A549 (cell line): Measurements from ENCODE around the gene RASD2. TPM values are rescaled to one million over a fixed set of nuclear protein-coding genes. Genes with fewer than 3 reads are reported as not detected.

Experiments used
- ATAC-seq, 2 experiments: fragments of 200-7000 bp in 1 of 2; fragments of >200 bp in 1 of 2; cut with Nextera tagmentation in 1 of 2; cut with Tn5 transposase in 1 of 2; 3 replicates each; pipeline versions ENCODE4 v1.8.0 to v1.9.1; 2018 to 2020; ENCODE audit warnings: mild to moderate bottlenecking in 1 of 2, moderate library complexity in 1 of 2
- CTCF ChIA-PET: fragments of 300-600 bp; sonication (Branson Sonifier 250); formaldehyde crosslinking; extraction: SDS; loops from one replicate; lab custom pipeline; 2021; ENCODE audit warnings: antibody characterized with exemption, inconsistent platforms; lab: Yijun Ruan, JAX
- POLR2A ChIA-PET: fragments of 350-600 bp; formaldehyde crosslinking; extraction: SDS; loops from one replicate; lab custom pipeline; 2021; ENCODE audit warnings: antibody characterized with exemption, inconsistent platforms; lab: Yijun Ruan, JAX
- DNase-seq, 2 experiments: peaks; one replicate each; pipeline versions ENCODE4 v3.0.0 to v3.0.0-alpha.2; 2011 to 2016; ENCODE audit warnings: low read depth in 1 of 2, low spot score in 1 of 2
- FAIRE-seq: peaks from 2 replicates; lab custom pipeline; 2011; peaks lifted over from hg19 to GRCh38; lab: Jason Lieb, UNC
- H3K27ac ChIP-seq, 2 experiments: fragments of >200 bp; sonication (Bioruptor Twin); formaldehyde crosslinking; 3 replicates each; pipeline ENCODE4 v1.5.1; 2016 to 2017
- H3K4me1 ChIP-seq: fragments of >200 bp; sonication (Bioruptor Twin); formaldehyde crosslinking; 3 replicates; pipeline ENCODE4 v1.6.1; 2016
- H3K4me2 ChIP-seq: fragments of >200 bp; sonication (Bioruptor Twin); formaldehyde crosslinking; 3 replicates; pipeline ENCODE4 v1.6.1; 2016
- H3K4me3 ChIP-seq: fragments of >200 bp; sonication (Bioruptor Twin); formaldehyde crosslinking; 3 replicates; pipeline ENCODE4 v1.5.1; 2016
- H3K9me3 ChIP-seq: fragments of >200 bp; sonication (Bioruptor Twin); formaldehyde crosslinking; 3 replicates; pipeline ENCODE4 v1.6.1; 2016
- CEBPB ChIP-seq, 2 experiments: fragments of >200 bp in 1 of 2; sonication (Bioruptor Twin) in 1 of 2; formaldehyde crosslinking in 1 of 2; IDR thresholded peaks; 2 replicates each; pipeline ENCODE4 v1.6.1; 2012 to 2016
- CHD2 ChIP-seq: fragments of 150-350 bp; IDR thresholded peaks from 2 replicates; pipeline ENCODE4 v1.6.1; 2014; ENCODE audit warnings: low read length; ENCODE audit not compliant: partially characterized antibody
- CHD4 ChIP-seq: fragments of 200-600 bp; sonication (generic); IDR thresholded peaks from 2 replicates; pipeline ENCODE4 v1.6.1; 2016; ENCODE audit warnings: antibody characterized with exemption, mild to moderate bottlenecking, borderline replicate concordance
- EHMT2 ChIP-seq: fragments of 200-600 bp; sonication (generic); IDR thresholded peaks from 2 replicates; pipeline ENCODE4 v1.6.1; 2016; ENCODE audit warnings: antibody characterized with exemption, low read depth, mild to moderate bottlenecking, moderate library complexity
- FOXS1 ChIP-seq: fragments of 250-450 bp; sonication (Bioruptor Pico); IDR thresholded peaks from 2 replicates; pipeline ENCODE4 v1.5.0; 2020; ENCODE audit warnings: mild to moderate bottlenecking, moderate library complexity
- GATA3 ChIP-seq: IDR thresholded peaks from 2 replicates; pipeline ENCODE4 v1.6.1; 2012; ENCODE audit warnings: borderline replicate concordance
- HOXA7 ChIP-seq: fragments of 250-450 bp; sonication (Bioruptor Pico); IDR thresholded peaks from 2 replicates; pipeline ENCODE4 v1.5.0; 2020; ENCODE audit warnings: mild to moderate bottlenecking, moderate library complexity
- JUNB ChIP-seq: fragments of >200 bp; sonication (Bioruptor Twin); formaldehyde crosslinking; IDR thresholded peaks from 2 replicates; pipeline ENCODE4 v1.6.1; 2016
- KDM1A ChIP-seq: fragments of 200-600 bp; sonication (generic); IDR thresholded peaks from 2 replicates; pipeline ENCODE4 v1.6.1; 2016; ENCODE audit warnings: low read depth, mild to moderate bottlenecking
- KDM5A ChIP-seq: fragments of 200-600 bp; sonication (generic); IDR thresholded peaks from 2 replicates; pipeline ENCODE4 v1.6.1; 2016; ENCODE audit warnings: antibody characterized with exemption, mild to moderate bottlenecking
- PHF8 ChIP-seq: fragments of 200-600 bp; sonication (generic); IDR thresholded peaks from 2 replicates; pipeline ENCODE4 v1.6.1; 2016; ENCODE audit warnings: low read depth, mild to moderate bottlenecking, antibody characterized with exemption, moderate library complexity, borderline replicate concordance
- POLR2A ChIP-seq: IDR thresholded peaks from 2 replicates; pipeline ENCODE4 v1.6.1; 2012; ENCODE audit warnings: mild to moderate bottlenecking, low read length
- RCOR1 ChIP-seq: fragments of 150-350 bp; IDR thresholded peaks from 2 replicates; pipeline ENCODE4 v1.6.1; 2014; ENCODE audit warnings: antibody characterized with exemption, low read length, low read depth
- RNF2 ChIP-seq: fragments of 200-600 bp; sonication (generic); IDR thresholded peaks from 2 replicates; pipeline ENCODE4 v1.6.1; 2016; ENCODE audit warnings: low read depth, mild to moderate bottlenecking, antibody characterized with exemption, moderate library complexity, borderline replicate concordance
- SREBF2 ChIP-seq: fragments of 450-650 bp; IDR thresholded peaks from 2 replicates; pipeline ENCODE4 v1.6.1; 2014; ENCODE audit warnings: mild to moderate bottlenecking, moderate library complexity
- TP53 ChIP-seq: fragments of 250-450 bp; sonication (Bioruptor Pico); IDR thresholded peaks from 2 replicates; pipeline ENCODE4 v1.5.0; 2021; ENCODE audit warnings: mild to moderate bottlenecking, moderate library complexity
- ZC3H11A ChIP-seq: fragments of 450-650 bp; IDR thresholded peaks from 2 replicates; pipeline ENCODE4 v1.6.1; 2014; ENCODE audit warnings: antibody characterized with exemption, mild to moderate bottlenecking
- WGBS: methylation state at CpG from one replicate; pipeline ENCODE4 v1.1.6; 2017; ENCODE audit errors: missing lambda C conversion rate; 5-methylcytosine and 5-hydroxymethylcytosine counted together
- polyA plus RNA-seq, 4 experiments: library from polyadenylated mRNA; depleted of rRNA in 3 of 4; stranded (reverse); fragments of >200 nt; fragmentation: RNase III in 1 of 4; extraction: RNeasy Plus Mini Kit Qiagen cat#74134 plus additional on column Dnase treatment in 1 of 4; gene quantifications; 2 replicates in 3 of 4; 3 replicates in 1 of 4; pipeline ENCODE4 v1.2.3, GENCODE V29; 2011 to 2017
- TF ChIP-seq, protein P1 (sequence below): fragments of >200 bp; sonication (Bioruptor Twin); formaldehyde crosslinking; IDR thresholded peaks from 2 replicates; pipeline ENCODE4 v1.6.1; 2016
- TF ChIP-seq, protein P2 (sequence below): fragments of 450-650 bp; IDR thresholded peaks from 2 replicates; pipeline ENCODE4 v1.6.1; 2014; ENCODE audit warnings: antibody characterized with exemption
- TF ChIP-seq, protein P3 (sequence below): fragments of >200 bp; sonication (Bioruptor Twin); formaldehyde crosslinking; IDR thresholded peaks from 3 replicates; pipeline ENCODE4 v1.5.1; 2016

Gene RASD2
- polyA plus RNA-seq, 2 of the 4 experiments (the other 2 are of a cell fraction) = 0.61 to 1.2 TPM

DNA sequence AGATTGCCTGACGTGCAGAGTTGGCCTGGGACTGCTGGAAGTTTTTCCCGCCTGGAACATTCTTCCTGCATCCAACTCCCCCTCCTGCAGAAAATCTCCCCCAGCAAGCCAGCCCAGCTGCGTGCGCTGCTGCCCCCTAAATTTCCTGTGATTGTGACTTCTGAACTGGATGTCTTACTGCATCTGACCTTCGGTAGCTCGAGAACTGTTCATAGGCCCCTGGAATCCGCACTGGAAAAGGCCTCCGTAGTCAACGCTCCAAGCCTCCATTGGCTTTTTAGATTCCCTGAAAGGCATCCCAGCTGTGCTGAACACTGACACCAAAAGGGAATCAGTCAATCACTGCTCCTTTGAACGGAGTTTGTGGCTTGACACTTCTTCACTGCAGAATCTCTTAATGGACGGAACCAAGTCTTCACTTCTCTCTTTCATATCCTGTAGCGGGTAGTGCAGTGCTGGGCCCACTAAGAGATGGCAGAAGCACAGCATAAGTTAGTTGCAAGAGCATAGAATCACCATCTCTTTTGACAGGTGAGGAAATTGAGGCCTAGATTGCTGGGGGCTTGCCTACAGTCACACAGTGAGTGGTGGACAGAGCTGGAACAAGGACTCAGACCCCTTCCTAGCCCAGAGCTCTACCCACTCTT, 14.2 kb upstream of the RASD2 start:
- no peak for TF ChIP-seq POLR2A
- TF ChIP-seq FOXS1 (CRISPR knock-in tag) = no peak
- TF ChIP-seq CHD4 = no peak
- no peak for TF ChIP-seq RCOR1
- no peak for TF ChIP-seq GATA3
- TF ChIP-seq PHF8 = no peak
- TF ChIP-seq, protein P1, sequence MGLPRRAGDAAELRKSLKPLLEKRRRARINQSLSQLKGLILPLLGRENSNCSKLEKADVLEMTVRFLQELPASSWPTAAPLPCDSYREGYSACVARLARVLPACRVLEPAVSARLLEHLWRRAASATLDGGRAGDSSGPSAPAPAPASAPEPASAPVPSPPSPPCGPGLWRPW = no peak
- no peak for TF ChIP-seq SREBF2
- TF ChIP-seq CHD2 = no peak
- TF ChIP-seq CEBPB (IDR thresholded peaks at IDR 0.05) = no peak
- no peak for TF ChIP-seq ZC3H11A
- no peak for TF ChIP-seq TP53 (CRISPR knock-in tag)
- no peak for TF ChIP-seq JUNB
- no peak for TF ChIP-seq HOXA7 (CRISPR knock-in tag)
- no peak for TF ChIP-seq RNF2
- TF ChIP-seq KDM1A = no peak
- no peak for TF ChIP-seq EHMT2
- TF ChIP-seq, protein P2, sequence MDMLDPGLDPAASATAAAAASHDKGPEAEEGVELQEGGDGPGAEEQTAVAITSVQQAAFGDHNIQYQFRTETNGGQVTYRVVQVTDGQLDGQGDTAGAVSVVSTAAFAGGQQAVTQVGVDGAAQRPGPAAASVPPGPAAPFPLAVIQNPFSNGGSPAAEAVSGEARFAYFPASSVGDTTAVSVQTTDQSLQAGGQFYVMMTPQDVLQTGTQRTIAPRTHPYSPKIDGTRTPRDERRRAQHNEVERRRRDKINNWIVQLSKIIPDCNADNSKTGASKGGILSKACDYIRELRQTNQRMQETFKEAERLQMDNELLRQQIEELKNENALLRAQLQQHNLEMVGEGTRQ = no peak
- TF ChIP-seq KDM5A = no peak
- no peak for DNase-seq
- H3K4me2 ChIP-seq = no peak overlapping the region
- ATAC-seq = no peak
- POLR2A ChIA-PET = no interaction called here
- H3K4me1 ChIP-seq = no peaks in the 10 kb centered on the region
- peaks cover 14% of the 10 kb centered on the region for H3K9me3 ChIP-seq
- no peak overlapping the region for H3K4me3 ChIP-seq
- no peak for FAIRE-seq
- H3K27ac ChIP-seq = no peak overlapping the region
- WGBS = 86% methylated on average over 10 of the region's 12 CpGs
- CTCF ChIA-PET = interaction anchor here (0.8 kb wide), 1 partner anchor 175 kb away, joined by 3 read pairs; no protein-coding TSS in a partner anchor

DNA sequence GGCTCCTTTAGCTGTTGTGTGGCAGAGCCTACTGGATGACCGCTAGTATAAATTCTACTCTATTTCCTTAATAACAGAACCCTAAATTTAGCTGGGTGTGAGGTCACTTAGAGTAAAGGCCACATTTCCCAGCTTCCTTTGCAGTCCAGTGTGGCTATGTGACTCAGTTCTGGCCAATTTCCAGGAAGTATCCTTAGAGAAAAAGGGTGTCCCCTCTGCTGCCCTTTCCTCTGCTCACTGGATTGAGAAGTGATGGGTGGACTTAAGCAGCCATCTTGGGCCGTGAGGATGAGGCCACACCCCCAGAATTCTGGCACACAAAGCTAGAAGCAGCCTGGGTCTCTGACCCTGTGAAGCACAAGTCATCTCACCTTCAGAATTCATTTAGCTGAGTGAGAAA, 11.7 kb upstream of the RASD2 start:
- CTCF ChIA-PET = interaction anchor here (0.9 to 2.8 kb wide), 4 partner anchors 11 to 98 kb away, joined by 3 to 10 read pairs (median 4); partner anchors contain the start of gene RASD2
- ATAC-seq = no peak

DNA sequence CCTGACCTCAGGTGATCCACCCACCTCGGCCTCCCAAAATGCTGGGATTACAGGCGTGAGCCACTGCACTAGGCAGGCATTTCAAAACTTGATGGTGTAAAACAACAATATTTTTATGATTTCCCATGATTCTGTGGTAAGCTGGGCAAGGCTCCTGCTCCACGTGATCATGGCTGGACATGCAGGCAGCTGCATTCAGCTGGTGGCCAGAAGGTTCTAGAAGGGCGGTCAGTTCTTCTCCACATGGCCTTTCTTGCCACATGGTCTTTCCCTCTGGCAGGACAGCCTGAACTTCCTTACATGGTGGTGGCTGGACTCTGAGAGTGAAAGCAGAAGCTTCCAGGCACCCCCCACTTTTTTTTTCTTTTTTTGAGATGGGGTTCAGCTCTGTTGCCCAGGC, 9.9 kb upstream of the RASD2 start:
- H3K4me3 ChIP-seq = no peak overlapping the region
- no peak overlapping the region for H3K4me2 ChIP-seq
- POLR2A ChIA-PET = no interaction called here
- WGBS = 77% methylated on average over 4 of the region's 4 CpGs
- H3K27ac ChIP-seq = no peak overlapping the region
- peaks cover 14% of the 10 kb centered on the region for H3K9me3 ChIP-seq
- H3K4me1 ChIP-seq = peaks cover 3% of the 10 kb centered on the region
- no peak for ATAC-seq
- TF ChIP-seq GATA3 = no peak
- no peak for FAIRE-seq
- no peak for DNase-seq
- CTCF ChIA-PET = no interaction called here

More for the DNA sequence above, 11.7 kb upstream of the RASD2 start:
- Histone ChIP-seq H3K27ac (no peak overlapping the region), H3K4me2 (no peak overlapping the region), H3K4me3 (no peak overlapping the region), H3K4me1 (no peaks in the 10 kb centered on the region), H3K9me3 (peaks cover 14% of the 10 kb centered on the region)
- DNase-seq (no peak), FAIRE-seq (no peak)
- POLR2A ChIA-PET = no interaction called here
- 48% methylated on average over 2 of the region's 2 CpGs for WGBS
- TF ChIP-seq, protein P3, sequence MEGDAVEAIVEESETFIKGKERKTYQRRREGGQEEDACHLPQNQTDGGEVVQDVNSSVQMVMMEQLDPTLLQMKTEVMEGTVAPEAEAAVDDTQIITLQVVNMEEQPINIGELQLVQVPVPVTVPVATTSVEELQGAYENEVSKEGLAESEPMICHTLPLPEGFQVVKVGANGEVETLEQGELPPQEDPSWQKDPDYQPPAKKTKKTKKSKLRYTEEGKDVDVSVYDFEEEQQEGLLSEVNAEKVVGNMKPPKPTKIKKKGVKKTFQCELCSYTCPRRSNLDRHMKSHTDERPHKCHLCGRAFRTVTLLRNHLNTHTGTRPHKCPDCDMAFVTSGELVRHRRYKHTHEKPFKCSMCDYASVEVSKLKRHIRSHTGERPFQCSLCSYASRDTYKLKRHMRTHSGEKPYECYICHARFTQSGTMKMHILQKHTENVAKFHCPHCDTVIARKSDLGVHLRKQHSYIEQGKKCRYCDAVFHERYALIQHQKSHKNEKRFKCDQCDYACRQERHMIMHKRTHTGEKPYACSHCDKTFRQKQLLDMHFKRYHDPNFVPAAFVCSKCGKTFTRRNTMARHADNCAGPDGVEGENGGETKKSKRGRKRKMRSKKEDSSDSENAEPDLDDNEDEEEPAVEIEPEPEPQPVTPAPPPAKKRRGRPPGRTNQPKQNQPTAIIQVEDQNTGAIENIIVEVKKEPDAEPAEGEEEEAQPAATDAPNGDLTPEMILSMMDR = no peak
